Measurements from ENCODE around the gene KISS1R.

Gene KISS1R

GRCh38 chr19:899336-900042 lies 17.6 kb upstream of the KISS1R start:
- DNase-seq (ENCODE audit: low read depth) = no peak

GRCh38 chr19:900043-900301 lies 17.2 kb upstream of the KISS1R start:
- no peak for DNase-seq (ENCODE audit: low read depth)

- DNase-seq (ENCODE audit: low read depth) = no peak
These were observed 16.6 kb upstream of the KISS1R start for GRCh38 chr19:900302-901111.

GRCh38 chr19:901216-902092 lies 15.7 kb upstream of the KISS1R start:
- DNase-seq (ENCODE audit: low read depth) = no peak

- DNase-seq (ENCODE audit: low read depth) = no peak
These were observed 15.1 kb upstream of the KISS1R start for GRCh38 chr19:902093-902370.

- no peak for DNase-seq (ENCODE audit: low read depth)
These were observed 14.5 kb upstream of the KISS1R start for GRCh38 chr19:902446-903226.

GRCh38 chr19:903266-903797 lies 13.8 kb upstream of the KISS1R start:
- DNase-seq (ENCODE audit: low read depth) = no peak

- no peak for DNase-seq (ENCODE audit: low read depth)
These were observed 12.6 kb upstream of the KISS1R start for GRCh38 chr19:904545-904944.

- no peak for DNase-seq (ENCODE audit: low read depth)
These were observed 10.7 kb upstream of the KISS1R start for GRCh38 chr19:906480-906879.

GRCh38 chr19:907183-907853 lies 9.8 kb upstream of the KISS1R start:
- no peak for DNase-seq (ENCODE audit: low read depth)

- no peak for DNase-seq (ENCODE audit: low read depth)
These were observed 5.7 kb upstream of the KISS1R start for GRCh38 chr19:911197-912033.

- DNase-seq (ENCODE audit: low read depth) = no peak
These were observed 4.7 kb upstream of the KISS1R start for GRCh38 chr19:912181-913079.

GRCh38 chr19:913080-913748 lies 3.9 kb upstream of the KISS1R start, which contains the start of gene R3HDM4:
Gene R3HDM4 (minus strand): TSS chr19:913219. CDS start chr19:913157, 62 bp downstream.
- peak; percentile 68 for DNase-seq (ENCODE audit: low read depth)

GRCh38 chr19:916645-917322 lies 349 bp upstream of the KISS1R start:
- no peak for DNase-seq (ENCODE audit: low read depth)

GRCh38 chr19:918152-918437 lies 962 bp downstream of the KISS1R start:
- DNase-seq (ENCODE audit: low read depth) = no peak

GRCh38 chr19:918481-919198 lies 1.5 kb downstream of the KISS1R start:
- no peak for DNase-seq (ENCODE audit: low read depth)

GRCh38 chr19:919199-920050 lies 2.3 kb downstream of the KISS1R start:
- no peak for DNase-seq (ENCODE audit: low read depth)
